ENCODE data around the gene SOWAHC.
A peak's percentile ranks its signal among the peaks of the same experiment; 100 is the strongest.

SOWAHC gene

GRCh38 chr2:109591206-109591605 is 23.0 kb upstream of the SOWAHC start:
- peaks cover 10% of the 10 kb centered on the region for H3K4me1 ChIP-seq (ENCODE audit: insufficient read depth, poor library complexity, severe bottlenecking)
- peaks cover 52% of the 10 kb centered on the region for H3K36me3 ChIP-seq (ENCODE audit: low read depth)
- DNase-seq (ENCODE audit: low spot score) = no peak
- TF ChIP-seq, protein P1, sequence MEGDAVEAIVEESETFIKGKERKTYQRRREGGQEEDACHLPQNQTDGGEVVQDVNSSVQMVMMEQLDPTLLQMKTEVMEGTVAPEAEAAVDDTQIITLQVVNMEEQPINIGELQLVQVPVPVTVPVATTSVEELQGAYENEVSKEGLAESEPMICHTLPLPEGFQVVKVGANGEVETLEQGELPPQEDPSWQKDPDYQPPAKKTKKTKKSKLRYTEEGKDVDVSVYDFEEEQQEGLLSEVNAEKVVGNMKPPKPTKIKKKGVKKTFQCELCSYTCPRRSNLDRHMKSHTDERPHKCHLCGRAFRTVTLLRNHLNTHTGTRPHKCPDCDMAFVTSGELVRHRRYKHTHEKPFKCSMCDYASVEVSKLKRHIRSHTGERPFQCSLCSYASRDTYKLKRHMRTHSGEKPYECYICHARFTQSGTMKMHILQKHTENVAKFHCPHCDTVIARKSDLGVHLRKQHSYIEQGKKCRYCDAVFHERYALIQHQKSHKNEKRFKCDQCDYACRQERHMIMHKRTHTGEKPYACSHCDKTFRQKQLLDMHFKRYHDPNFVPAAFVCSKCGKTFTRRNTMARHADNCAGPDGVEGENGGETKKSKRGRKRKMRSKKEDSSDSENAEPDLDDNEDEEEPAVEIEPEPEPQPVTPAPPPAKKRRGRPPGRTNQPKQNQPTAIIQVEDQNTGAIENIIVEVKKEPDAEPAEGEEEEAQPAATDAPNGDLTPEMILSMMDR (IDR thresholded peaks at IDR 0.05; ENCODE audit: poor library complexity, severe bottlenecking) = no peak
- ATAC-seq (ENCODE audit: low read depth) = no peak
- H3K9me3 ChIP-seq (ENCODE audit: severe bottlenecking) = no peaks in the 10 kb centered on the region
- no peak overlapping the region for H3K27ac ChIP-seq (ENCODE audit: poor library complexity, severe bottlenecking)
- no peaks in the 10 kb centered on the region for H3K27me3 ChIP-seq (ENCODE audit: insufficient read depth, poor library complexity, severe bottlenecking)
- H3K4me3 ChIP-seq (ENCODE audit: severe bottlenecking) = no peak overlapping the region

GRCh38 chr2:109592905-109593304 is 21.3 kb upstream of the SOWAHC start:
- Histone ChIP-seq H3K4me1 (ENCODE audit: insufficient read depth, poor library complexity, severe bottlenecking) (peaks cover 10% of the 10 kb centered on the region), H3K36me3 (ENCODE audit: low read depth) (peaks cover 48% of the 10 kb centered on the region), H3K27ac (ENCODE audit: poor library complexity, severe bottlenecking) (no peak overlapping the region), H3K27me3 (ENCODE audit: insufficient read depth, poor library complexity, severe bottlenecking) (no peaks in the 10 kb centered on the region), H3K9me3 (ENCODE audit: severe bottlenecking) (no peaks in the 10 kb centered on the region), H3K4me3 (ENCODE audit: severe bottlenecking) (no peak overlapping the region)
- TF ChIP-seq, protein P1 (IDR thresholded peaks at IDR 0.05; ENCODE audit: poor library complexity, severe bottlenecking) = no peak
- ATAC-seq (ENCODE audit: low read depth) (no peak), DNase-seq (ENCODE audit: low spot score) (no peak)

- H3K4me3 ChIP-seq (ENCODE audit: severe bottlenecking) = no peak overlapping the region
- DNase-seq (ENCODE audit: low spot score) = no peak
- ATAC-seq (ENCODE audit: low read depth) = peak; percentile 96
- H3K9me3 ChIP-seq (ENCODE audit: severe bottlenecking) = no peaks in the 10 kb centered on the region
- H3K36me3 ChIP-seq (ENCODE audit: low read depth) = peaks cover 37% of the 10 kb centered on the region
- H3K27ac ChIP-seq (ENCODE audit: poor library complexity, severe bottlenecking) = no peak overlapping the region
- TF ChIP-seq, protein P1 (IDR thresholded peaks at IDR 0.05; ENCODE audit: poor library complexity, severe bottlenecking) = no peak
- peaks cover 10% of the 10 kb centered on the region for H3K4me1 ChIP-seq (ENCODE audit: insufficient read depth, poor library complexity, severe bottlenecking)
- H3K27me3 ChIP-seq (ENCODE audit: insufficient read depth, poor library complexity, severe bottlenecking) = no peaks in the 10 kb centered on the region
Measured at GRCh38 chr2:109594246-109594885, 19.8 kb upstream of the SOWAHC start.

GRCh38 chr2:109595644-109596043 is 18.5 kb upstream of the SOWAHC start:
- no peak for ATAC-seq (ENCODE audit: low read depth)
- H3K27ac ChIP-seq (ENCODE audit: poor library complexity, severe bottlenecking) = no peak overlapping the region
- no peaks in the 10 kb centered on the region for H3K9me3 ChIP-seq (ENCODE audit: severe bottlenecking)
- TF ChIP-seq, protein P1 (IDR thresholded peaks at IDR 0.05; ENCODE audit: poor library complexity, severe bottlenecking) = no peak
- H3K4me1 ChIP-seq (ENCODE audit: insufficient read depth, poor library complexity, severe bottlenecking) = peaks cover 10% of the 10 kb centered on the region
- no peak for DNase-seq (ENCODE audit: low spot score)
- no peak overlapping the region for H3K4me3 ChIP-seq (ENCODE audit: severe bottlenecking)
- H3K36me3 ChIP-seq (ENCODE audit: low read depth) = peaks cover 37% of the 10 kb centered on the region
- H3K27me3 ChIP-seq (ENCODE audit: insufficient read depth, poor library complexity, severe bottlenecking) = no peaks in the 10 kb centered on the region

- Histone ChIP-seq H3K9me3 (ENCODE audit: severe bottlenecking) (no peaks in the 10 kb centered on the region), H3K4me1 (ENCODE audit: insufficient read depth, poor library complexity, severe bottlenecking) (peaks cover 10% of the 10 kb centered on the region)
Measured at GRCh38 chr2:109597283-109597682, 16.9 kb upstream of the SOWAHC start.

More at GRCh38 chr2:109597283-109597682, 16.9 kb upstream of the SOWAHC start:
- no peak overlapping the region for H3K27ac ChIP-seq (ENCODE audit: poor library complexity, severe bottlenecking)
- ATAC-seq (ENCODE audit: low read depth) (no peak), DNase-seq (ENCODE audit: low spot score) (no peak)
- H3K36me3 ChIP-seq (ENCODE audit: low read depth) = peaks cover 27% of the 10 kb centered on the region
- no peaks in the 10 kb centered on the region for H3K27me3 ChIP-seq (ENCODE audit: insufficient read depth, poor library complexity, severe bottlenecking)
- H3K4me3 ChIP-seq (ENCODE audit: severe bottlenecking) = no peak overlapping the region
- TF ChIP-seq, protein P1 (IDR thresholded peaks at IDR 0.05; ENCODE audit: poor library complexity, severe bottlenecking) = no peak

Measured in RWPE2 (cell line).